ENCODE results near the gene ZNF516.

DNA sequence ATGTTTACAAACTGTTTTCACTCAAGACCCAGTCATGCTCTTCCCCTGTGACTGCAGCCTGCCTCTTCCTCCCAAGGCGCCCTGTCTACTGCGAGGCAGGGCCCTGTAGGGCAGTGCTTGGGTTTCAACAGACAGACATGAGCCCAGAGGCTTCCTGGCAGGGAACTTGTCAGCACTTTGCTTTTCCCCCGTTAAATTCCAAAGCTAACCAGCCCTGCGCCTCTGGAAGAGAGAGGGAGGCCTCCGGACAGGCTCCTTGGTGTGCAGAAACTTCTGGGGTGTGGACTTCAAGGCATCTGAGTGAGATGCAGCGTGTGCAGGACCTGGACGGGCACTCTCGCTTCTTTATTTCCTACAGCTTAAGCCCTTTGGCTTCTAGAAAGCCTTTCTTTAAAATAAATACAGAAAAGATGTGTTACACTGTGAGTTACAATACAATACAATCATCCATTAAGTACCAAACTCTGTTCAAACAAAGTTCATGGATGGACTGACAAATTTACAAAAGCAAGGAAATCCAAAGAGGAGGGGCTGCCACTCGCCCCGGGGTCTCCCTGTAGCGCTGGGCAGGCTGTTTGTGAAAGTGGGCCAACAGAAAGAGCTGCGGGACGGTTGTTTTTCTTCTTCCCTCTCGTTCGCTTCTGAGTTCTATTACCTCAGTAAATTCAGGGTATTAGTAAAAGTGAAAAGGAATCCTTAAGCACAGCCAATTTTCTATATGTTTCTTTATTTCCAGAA is 8.8 kb upstream of the ZNF516 start:
- TF ChIP-seq, protein P1, sequence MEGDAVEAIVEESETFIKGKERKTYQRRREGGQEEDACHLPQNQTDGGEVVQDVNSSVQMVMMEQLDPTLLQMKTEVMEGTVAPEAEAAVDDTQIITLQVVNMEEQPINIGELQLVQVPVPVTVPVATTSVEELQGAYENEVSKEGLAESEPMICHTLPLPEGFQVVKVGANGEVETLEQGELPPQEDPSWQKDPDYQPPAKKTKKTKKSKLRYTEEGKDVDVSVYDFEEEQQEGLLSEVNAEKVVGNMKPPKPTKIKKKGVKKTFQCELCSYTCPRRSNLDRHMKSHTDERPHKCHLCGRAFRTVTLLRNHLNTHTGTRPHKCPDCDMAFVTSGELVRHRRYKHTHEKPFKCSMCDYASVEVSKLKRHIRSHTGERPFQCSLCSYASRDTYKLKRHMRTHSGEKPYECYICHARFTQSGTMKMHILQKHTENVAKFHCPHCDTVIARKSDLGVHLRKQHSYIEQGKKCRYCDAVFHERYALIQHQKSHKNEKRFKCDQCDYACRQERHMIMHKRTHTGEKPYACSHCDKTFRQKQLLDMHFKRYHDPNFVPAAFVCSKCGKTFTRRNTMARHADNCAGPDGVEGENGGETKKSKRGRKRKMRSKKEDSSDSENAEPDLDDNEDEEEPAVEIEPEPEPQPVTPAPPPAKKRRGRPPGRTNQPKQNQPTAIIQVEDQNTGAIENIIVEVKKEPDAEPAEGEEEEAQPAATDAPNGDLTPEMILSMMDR (IDR thresholded peaks at IDR 0.05), result no peak
- no peak for TF ChIP-seq POLR2A (IDR thresholded peaks at IDR 0.05)
